ENCODE data around the gene KMT5B. TPM values are rescaled to one million over a fixed set of nuclear protein-coding genes. Genes with fewer than 3 reads are reported as not detected.
"Not testable (repeated sequence)": the region's sequence is repeated elsewhere in the genome, so short reads cannot be mapped to it uniquely, and the experiment has no call there.

Gene KMT5B
- 37.7 TPM for total RNA-seq
- long read RNA-seq, partial matches to known transcripts = 33 of 79 reads
- long read RNA-seq, other reads (novel, unspliced or antisense) = 43 of 79 reads

DNA sequence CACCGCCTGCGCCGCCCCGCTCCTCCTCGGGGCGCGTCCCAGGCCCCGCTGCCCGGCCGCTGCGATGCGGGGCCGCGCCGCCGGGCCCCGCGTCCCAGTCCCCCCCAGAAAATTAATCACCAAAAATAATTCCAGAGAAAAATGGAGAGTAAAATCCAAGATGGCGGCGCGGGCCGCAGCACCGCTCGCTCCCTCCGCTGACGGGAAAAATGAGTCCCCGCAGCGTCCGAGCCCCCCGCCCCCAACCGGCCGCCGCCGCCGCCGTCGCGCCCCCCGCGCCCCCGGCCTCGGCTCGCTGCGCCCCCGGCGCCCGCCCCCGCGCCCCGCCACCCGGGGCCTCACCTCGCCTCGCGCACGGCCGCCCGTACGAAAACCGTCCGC lies at the start of gene KMT5B:
TSS of gene KMT5B (minus strand) at position 162 of the 381 bp plus-strand sequence. CDS start 23,220 bp downstream, outside the sequence.
- intact Hi-C loops (cut with DNase I) = loop anchor here (5.0 kb wide), 2 partner anchors 91 to 181 kb away; partner anchors contain the start of genes CHKA and NDUFS8
- DNase-seq (ENCODE audit: low spot score) = no peak

GRCh38 chr11:68262544-68262827 lies 49.4 kb upstream of the KMT5B start:
- intact Hi-C loops (cut with DNase I) = no loop called here
- no peak for DNase-seq (ENCODE audit: low spot score)

GRCh38 chr11:68261749-68262543 lies 48.9 kb upstream of the KMT5B start:
- intact Hi-C loops (cut with DNase I) = no loop called here
- DNase-seq (ENCODE audit: low spot score) = no peak

DNA sequence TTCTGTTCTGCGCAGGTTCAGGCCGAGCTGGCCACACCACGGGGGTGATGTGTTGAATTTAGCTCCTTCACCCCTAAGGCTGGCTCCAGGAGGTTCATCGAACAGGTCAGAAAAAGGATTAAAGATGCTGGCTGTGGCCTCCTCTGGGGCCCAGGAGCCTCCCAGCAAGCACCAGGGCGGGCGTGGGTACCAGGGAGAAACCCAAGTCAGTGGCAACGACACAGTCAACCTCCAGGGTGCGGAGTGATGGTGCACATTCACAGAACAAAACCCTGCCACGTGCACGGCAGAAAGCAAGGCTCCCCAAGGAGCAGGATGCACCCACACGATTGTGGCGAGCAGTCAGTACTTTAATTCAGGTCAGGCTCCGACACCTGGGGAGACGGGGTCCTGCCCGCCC lies 47.9 kb upstream of the KMT5B start:
- intact Hi-C loops (cut with DNase I) = no loop called here
- DNase-seq (ENCODE audit: low spot score) = no peak

GRCh38 chr11:68260484-68260883 lies 47.4 kb upstream of the KMT5B start:
- intact Hi-C loops (cut with DNase I) = no loop called here
- DNase-seq (ENCODE audit: low spot score) = no peak

DNA sequence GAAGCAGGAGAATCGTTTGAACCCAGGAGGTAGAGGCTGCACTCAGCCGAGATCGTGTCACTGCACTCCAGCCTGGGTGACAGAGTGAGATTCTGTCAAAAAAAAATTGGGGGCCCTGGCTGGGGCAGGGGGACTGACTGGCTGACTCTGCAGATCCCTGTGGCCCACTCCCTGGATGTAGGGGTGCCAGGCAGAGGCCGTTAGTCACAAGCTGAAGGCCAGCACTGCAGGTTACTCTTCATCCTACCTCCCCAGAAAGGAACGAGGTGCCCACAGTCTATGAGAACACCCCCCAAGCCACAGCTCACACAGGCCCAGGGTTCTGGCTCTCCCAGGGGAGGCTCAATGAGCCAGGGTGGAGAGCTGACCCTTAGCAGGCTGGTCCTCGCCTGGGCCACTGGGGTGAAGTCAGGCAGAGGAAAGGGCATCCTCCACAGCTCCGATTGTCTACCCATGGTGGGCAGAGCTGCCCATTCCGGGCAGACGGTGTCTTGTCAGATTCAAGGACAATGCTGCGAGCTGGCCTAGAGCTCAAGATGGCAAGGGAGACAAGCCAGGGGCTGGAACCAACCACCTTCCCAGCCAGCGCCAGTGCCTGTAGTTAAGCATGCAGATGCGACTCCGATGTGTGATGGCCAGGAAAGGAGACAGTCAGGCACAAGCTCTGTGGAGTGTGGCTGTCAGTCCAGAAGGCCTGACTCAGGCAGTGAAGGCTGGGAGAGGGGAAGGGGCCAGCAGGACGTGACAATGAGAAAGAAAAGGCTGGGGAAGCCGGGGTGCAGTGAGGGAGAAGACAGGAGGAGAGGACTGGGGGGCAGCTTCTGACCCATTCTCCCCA lies 46.2 kb upstream of the KMT5B start:
- intact Hi-C loops (cut with DNase I) = loop anchor here (5.0 kb wide), 1 partner anchor 123 kb away; no protein-coding TSS in a partner anchor
- DNase-seq (ENCODE audit: low spot score) = no peak

DNA sequence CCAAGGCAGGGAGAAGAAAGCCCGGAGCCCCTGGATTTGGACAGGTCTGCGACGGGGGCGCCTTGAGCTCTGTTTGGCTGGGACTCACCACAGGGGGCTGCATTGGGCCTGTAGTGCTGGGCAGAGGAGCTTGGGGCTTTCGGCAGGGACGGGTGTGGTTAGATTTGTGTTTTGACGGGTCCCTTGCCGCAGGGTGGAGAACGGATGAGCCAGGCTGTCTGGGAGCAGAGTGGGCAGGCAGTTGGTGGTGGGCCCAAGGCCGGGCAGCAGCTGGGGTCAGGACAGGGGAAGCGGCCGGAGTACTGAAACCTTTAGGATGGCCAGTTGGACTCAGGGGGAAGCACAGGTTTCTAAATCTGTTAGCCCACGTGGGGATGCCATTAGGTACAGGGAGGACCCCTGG lies 45.3 kb upstream of the KMT5B start:
- intact Hi-C loops (cut with DNase I) = loop anchor here (5.0 kb wide), 1 partner anchor 124 kb away; no protein-coding TSS in a partner anchor
- no peak for DNase-seq (ENCODE audit: low spot score)

DNA sequence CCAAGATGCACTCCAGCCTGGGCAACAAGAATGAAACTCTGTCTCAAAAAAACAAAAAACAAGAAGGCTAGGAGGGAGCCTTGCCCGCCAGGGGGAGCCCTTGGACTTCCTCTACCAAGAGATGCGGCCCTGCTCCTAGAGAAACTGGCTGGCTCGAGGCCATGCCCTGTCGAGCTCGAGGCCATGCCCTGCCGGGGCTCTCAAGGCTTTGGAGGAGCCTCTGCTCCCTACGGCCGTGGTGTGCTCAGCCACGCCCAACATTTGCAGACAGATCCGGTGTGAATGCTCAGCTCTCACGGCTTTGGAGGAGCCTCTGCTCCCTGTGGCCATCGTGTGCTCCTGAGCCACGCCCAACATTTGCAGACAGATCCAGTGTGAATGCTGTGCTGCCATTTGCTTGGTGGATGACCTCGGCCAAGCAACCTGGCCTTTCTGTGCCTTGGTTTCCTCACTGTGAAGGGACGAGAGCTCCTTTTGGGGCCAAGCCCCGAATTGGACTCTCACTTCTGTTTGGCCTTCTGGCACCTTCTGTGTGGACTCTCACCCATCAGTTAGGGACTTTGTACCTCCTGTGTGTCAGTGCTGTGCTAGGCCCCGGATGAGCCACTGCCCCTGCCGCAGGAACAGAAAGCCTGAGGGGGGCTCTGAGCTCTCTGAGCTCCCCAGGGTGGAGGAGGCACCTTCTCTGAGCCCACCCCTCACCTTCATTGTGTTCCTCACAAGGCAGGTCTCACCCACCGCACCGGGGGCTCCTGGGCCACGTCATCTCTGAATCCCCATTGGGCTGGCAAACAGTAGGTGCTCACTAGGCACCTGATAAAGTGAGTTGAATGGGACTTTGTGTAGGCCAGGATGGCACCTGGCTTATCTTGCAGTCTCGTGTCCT lies 44.6 kb upstream of the KMT5B start:
- intact Hi-C loops (cut with DNase I) = loop anchor here (1.0 to 5.0 kb wide), 3 partner anchors 40 to 190 kb away; no protein-coding TSS in a partner anchor
- peak; percentile 96 for DNase-seq (ENCODE audit: low spot score)

DNA sequence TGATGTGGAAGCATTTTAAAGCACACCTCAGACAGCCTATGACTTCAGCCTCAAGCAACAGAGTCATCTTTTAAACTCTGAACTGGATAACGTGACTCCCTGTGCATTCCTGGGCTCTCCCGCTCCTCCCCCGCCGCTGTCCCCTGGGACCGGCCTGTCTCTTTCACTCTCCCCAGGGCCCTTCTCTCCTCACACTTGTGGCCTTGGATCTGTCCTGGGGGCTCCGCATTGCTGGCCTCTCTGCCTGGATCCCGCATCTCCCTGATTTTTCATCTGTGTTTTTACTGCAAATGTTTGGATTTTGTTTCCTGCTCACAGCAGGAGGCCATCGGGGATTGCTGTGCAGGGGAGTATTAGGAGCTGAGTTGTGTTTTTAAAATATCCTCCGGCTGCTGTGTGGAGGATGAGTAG lies 43.2 kb upstream of the KMT5B start:
- DNase-seq (ENCODE audit: low spot score) = no peak
- intact Hi-C loops (cut with DNase I) = loop anchor here (5.0 kb wide), 1 partner anchor 126 kb away; no protein-coding TSS in a partner anchor

DNA sequence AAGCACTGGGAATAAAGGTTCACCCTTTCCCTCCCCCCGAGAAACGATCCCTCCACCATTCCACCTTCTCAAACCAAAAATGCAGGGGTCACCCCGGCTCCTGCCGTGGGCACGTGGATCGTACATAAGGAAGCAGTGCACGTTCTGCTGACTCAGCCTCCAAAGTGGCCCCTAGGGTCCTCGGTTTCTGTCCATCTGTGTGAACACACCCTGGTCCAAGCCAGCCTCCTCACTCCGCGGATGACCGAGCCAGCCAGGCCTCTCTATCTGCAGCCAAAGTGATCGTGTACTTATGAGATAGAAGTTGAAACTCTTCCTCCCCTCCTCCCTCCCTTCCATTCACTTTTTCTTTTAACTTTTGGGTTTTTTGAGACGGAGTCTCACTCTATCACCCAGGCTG lies 42.4 kb upstream of the KMT5B start:
- intact Hi-C loops (cut with DNase I) = loop anchor here (5.0 kb wide), 1 partner anchor 127 kb away; no protein-coding TSS in a partner anchor
- DNase-seq (ENCODE audit: low spot score) = no peak

DNA sequence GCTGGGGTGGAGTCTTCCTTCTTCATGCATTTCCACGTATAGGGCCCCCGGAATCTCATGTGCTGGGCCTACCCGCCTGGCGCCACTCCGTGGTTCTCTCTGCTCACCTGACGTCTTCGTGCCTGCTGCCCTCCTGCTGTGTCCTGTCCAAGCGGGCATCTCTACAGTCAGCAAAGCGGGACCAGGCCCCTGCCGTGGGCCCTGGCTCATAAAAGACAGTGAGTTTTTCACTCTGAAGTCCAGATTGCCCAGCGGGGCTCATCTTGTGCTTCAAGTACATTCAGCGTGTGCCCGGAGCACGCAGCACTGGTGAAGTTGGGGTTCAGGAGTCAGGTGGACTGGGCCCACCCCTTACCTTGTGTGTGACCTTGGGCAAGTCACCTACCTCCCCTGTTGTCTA lies 41.3 kb upstream of the KMT5B start:
- intact Hi-C loops (cut with DNase I) = no loop called here
- no peak for DNase-seq (ENCODE audit: low spot score)

DNA sequence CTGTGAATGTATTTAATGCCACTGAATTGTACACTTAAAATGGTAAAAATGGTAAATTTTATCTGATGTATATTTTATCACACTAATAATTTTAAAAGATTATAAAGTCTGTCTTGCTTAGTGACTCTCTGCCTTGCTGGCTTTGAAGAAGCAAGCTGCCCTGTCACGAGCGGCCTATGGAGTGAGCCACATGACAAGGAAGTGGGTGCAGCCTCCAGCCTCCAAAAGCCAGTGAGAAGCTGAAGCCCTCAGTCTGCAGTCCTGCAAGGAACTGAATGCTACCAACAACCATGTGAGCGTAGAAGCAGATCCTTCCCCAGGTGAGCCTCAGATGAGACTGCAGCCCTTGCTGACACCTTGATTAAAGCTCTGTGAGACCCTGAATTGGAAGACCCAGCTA lies 38.7 kb upstream of the KMT5B start:
- intact Hi-C loops (cut with DNase I) = no loop called here
- DNase-seq (ENCODE audit: low spot score) = no peak

- DNase-seq (ENCODE audit: low spot score); intact Hi-C loops (cut with DNase I): not testable (repeated sequence)
Observed at GRCh38 chr11:68244912-68245311, 31.8 kb upstream of the KMT5B start.

DNA sequence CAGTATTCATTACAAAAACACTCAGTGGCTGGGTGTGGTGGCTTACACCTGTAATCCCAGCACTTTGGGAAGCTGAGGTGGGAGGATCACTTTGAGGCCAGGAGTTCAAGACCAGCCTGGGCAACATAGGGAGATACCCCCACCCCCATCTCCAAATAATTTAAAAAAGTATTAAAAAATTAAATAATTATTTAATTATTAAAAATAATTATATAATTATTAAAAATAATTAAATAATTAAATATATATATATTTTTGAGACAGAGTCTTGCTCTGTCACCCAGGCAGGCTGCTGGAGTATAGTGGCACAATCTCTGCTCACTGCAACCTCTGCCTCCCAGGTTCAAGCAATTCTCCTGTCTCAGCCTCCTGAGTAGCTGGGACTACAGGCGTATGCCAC lies 30.8 kb upstream of the KMT5B start:
- DNase-seq (ENCODE audit: low spot score) = not testable (repeated sequence)

DNA sequence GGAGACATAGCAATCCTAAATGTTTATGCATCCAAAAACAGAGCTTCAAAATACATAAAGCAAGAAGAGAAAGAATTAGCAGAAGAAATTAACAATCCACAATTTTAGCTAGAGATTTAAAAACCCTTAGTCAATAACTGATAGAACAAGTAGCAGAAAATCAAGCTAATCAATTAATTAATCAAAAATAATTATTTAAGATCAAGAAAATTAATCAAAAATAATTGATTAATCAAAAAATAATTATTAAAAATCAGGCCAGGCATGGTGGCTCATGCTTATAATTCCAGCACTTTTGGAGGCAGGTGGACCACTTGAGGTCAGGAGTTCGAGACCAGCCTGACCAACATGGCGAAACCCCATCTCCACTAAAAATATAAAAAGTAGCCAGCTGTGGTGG lies 29.5 kb upstream of the KMT5B start:
- intact Hi-C loops (cut with DNase I) = no loop called here
- no peak for DNase-seq (ENCODE audit: low spot score)

More for the DNA sequence above, 30.8 kb upstream of the KMT5B start:
- intact Hi-C loops (cut with DNase I) = not testable (repeated sequence)

DNA sequence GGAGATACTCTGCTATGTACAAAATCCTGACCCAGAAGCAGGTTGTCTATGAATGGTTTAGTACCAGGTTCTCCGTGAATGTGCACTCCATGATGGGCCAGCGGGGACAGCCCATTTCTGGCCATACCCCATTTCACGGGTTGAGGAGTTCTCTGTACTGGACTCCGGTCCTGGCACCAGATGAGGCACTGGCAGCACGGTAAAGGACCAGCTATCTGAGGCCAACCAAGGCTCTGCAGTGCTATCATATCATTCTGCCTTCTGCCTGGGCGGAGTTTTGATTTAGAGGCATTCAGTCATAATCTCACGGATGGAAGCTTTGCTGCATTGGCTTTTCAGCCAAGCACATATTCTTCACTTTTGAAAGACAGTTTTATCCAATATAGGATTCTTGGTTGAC lies 18.5 kb upstream of the KMT5B start:
- intact Hi-C loops (cut with DNase I) = no loop called here
- no peak for DNase-seq (ENCODE audit: low spot score)

GRCh38 chr11:68229601-68230000 lies 16.5 kb upstream of the KMT5B start:
- intact Hi-C loops (cut with DNase I) = no loop called here
- no peak for DNase-seq (ENCODE audit: low spot score)

GRCh38 chr11:68226421-68226820 lies 13.3 kb upstream of the KMT5B start:
- intact Hi-C loops (cut with DNase I) = no loop called here
- DNase-seq (ENCODE audit: low spot score) = no peak

DNA sequence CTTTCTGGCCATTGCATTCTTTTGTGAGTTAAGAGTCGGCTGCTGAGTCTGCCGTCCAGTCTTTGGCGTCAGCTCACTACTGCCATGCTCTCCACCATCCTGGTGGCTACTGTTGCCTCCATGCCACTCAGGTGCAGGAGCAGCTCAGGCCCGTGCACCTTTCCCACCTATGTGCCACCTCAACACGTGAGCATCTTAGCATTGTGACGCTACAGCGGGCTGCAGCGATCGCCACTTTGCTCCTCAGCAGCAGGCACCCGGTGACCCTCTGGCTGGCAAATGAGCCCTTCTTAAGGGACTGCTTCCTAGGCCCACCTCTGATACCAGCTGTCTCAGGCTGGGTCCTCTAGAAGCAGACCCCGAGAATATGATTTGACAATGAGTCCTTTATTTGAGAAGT lies 11.5 kb upstream of the KMT5B start:
- intact Hi-C loops (cut with DNase I) = no loop called here
- DNase-seq (ENCODE audit: low spot score) = no peak

GRCh38 chr11:68223275-68223674 lies 10.2 kb upstream of the KMT5B start:
- intact Hi-C loops (cut with DNase I) = no loop called here
- no peak for DNase-seq (ENCODE audit: low spot score)

Data from cardiac septum (tissue), 1 donor.